HG03066 (cell line): ENCODE results near the gene FARS2.

Experiments
- ATAC-seq: cut with Tn5 transposase; IDR thresholded peaks from one replicate; pipeline ENCODE4 v1.9.1; 2021; ENCODE audit warnings: low read depth; ENCODE audit not compliant: unreplicated experiment

Gene FARS2

DNA sequence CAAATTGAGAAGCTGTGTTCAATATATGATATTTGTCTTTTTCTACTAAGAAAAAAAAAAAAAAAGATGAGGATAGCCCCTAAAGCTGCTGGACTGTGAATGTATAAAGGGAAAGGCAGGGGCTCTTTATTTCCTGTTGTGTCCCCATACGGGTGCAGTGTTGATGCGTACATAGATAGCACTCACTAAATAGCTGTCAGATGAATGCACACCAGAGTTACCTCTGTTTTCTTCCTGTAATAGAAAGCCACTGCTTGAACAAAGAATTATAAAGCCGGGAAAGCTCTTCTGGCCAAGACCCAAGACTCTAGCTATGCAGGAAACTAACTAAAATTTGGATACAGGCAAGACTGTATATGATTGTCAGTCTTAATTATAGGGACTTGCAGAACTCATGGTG is 260.0 kb downstream of the FARS2 start:
- no peak for ATAC-seq

DNA sequence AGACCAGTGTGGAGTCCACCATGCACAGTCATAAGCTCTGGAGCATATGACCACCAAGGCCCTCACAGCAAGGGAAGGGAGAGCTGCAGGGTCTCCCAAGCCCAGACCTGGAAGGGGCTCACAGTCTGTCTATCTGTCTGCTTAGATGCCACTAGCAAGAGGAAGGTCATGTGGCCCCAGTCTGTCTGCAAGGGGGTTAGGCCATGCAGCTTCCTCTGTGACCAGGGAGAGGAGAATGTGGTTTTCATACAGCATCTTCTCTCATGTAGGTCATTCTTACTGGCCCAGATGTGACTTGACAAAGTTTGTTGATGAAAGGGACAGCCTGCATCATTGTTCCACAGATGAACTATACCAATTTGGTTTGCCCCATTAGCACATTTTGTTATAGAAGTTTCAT is 260.8 kb downstream of the FARS2 start:
- ATAC-seq, result no peak

DNA sequence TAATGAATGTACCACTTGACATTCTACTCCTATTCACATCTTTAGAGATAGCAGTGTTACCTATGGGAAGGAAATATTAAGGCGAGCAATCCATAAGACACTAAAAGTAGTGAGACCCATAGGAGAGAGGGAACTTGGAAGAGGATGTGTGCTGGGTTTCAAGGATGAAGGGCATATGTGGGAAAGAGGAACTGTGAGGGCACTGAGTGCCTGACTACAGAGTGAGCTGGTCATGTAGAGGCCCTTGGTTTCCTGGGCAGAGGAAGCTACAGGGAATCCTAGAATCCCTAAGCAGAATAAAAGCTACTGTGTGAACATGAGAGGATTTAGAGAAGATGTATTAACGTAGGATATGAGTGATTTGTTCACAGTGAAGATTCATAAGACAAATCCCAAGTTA is 262.8 kb downstream of the FARS2 start:
- ATAC-seq, result no peak

DNA sequence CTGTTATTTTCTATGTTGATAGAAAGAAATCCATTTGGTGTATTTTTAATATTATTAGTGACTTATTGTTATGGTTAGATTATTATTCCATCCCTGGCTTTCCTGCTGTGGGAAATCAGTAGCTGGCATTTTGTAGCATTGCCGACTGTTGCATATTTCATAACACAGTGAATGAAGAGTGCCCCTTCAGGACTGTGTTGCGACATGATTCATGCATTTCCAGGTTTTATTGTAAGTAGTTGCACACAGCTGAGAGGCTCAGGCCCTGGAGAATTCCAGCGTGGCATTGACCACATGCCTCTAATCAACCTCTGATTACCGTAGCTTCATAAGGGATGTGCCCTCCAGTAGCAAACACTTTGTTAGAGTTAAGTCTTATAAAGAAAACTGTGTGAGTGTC is 263.9 kb downstream of the FARS2 start:
- ATAC-seq, result no peak

DNA sequence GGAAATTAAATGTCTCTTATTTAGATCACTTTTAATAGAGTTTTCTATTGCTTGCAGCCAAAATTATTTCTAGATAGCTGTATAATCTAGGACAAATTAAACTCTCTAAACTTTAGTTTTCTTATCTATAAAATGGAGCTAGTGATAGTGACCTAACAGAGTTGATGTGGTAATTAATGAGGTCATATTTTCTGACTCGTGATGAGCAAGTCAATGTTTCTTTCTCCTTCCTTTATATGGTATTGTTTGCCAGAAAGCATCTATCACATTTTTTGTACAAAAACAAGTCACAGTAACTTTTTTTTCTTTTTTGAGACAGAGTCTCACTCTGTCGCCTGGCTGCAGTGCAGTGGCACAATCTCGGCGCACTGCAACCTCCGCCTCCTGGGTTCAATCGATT is 267.7 kb downstream of the FARS2 start:
- no peak for ATAC-seq

DNA sequence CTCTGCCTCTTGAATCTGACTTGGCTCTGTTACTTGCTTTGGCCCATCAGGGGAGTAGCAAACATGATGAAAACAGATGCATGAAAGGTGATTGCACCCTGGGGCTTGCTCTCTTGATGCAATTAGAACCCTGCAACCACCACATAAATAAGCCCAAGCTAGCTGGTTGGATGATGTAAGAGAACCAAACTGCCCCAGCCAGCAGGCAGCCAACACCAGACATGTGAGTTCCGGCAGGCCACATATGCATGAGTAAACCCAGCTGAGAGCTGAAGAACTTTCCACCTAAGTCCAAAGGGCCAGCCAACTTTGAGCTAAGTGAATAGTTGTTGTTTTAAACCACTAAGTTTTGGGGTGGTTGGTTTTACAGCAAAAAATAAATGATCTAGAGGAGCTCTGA is 268.4 kb downstream of the FARS2 start:
- ATAC-seq, result no peak

DNA sequence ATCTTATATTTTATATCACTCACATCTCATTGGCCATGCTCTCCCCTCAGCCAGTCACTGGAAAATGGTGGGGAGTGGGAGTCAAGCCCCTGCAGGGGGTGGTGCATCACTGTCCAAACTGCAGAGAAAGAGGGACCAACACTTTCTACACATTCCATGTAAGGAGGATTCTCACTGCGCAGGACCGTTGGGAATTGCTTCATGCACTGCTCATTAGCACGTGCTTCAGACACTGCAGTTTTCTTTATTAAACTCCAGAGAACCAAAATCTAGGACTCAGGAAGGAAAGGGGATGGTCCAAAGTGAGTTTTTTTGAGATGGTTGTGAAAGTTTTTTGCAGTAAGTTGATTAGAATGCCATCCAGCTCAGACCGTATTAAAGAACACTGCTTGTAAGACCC is 269.8 kb downstream of the FARS2 start:
- ATAC-seq, result no peak

DNA sequence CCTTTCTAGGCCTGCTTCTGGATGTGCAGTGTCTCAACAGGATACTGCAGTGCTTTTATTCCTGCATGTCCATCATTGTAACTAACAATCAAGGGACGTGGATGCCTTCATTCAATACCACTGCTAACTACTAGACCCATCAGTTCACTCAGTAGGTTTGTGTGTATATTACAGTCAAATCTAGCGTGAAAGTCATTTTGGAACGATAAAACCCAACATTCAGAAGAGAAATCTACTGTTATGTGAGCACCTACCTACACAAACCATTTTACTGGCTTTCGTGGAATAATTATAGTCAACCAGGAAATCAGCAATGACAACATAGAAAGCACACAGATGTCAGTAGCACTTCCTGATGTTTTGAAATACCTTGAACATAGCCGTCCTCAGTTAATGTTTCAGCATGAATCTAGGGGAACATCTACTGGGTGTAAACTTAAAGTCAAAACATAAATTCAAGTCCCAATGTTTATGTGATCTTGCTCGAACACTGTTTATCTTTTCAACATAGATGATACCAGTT is 270.6 kb downstream of the FARS2 start:
- ATAC-seq, result no peak

DNA sequence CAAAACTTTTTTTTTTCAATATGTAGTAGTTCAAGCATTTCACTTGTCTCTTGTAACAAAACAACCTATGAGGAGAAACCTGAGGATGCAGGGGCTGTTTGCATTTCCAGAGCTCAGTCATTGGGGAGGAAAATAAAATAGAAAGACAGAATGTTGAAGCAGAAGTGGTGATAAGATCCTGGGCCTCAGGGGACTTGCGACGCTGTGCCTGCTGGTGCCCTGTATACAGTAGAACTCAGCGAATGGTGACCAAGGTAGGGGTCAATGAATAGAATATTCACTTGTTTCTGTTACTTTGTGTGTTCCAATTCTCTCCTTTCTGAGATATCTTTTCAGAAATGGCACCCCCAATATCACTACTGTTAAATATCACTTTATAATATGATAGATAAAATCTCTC is 271.6 kb downstream of the FARS2 start:
- ATAC-seq, result no peak

DNA sequence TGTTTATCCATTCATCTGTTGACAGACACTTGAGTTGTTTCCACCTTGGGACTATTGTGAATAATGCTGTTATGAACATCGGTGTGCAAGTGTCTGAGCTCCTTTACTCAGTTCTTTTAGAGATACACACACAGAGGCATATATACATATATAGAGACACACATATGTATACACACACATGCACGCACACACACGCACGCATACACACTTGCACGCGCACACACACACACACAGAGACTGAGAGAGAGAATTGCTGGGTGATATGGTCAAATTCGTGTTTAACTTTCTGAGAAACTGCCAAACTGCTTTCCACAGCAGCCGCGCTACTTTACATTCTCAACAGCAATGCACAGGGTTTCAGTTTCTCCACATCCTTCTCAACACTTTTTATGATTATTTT is 273.3 kb downstream of the FARS2 start:
- no peak for ATAC-seq

DNA sequence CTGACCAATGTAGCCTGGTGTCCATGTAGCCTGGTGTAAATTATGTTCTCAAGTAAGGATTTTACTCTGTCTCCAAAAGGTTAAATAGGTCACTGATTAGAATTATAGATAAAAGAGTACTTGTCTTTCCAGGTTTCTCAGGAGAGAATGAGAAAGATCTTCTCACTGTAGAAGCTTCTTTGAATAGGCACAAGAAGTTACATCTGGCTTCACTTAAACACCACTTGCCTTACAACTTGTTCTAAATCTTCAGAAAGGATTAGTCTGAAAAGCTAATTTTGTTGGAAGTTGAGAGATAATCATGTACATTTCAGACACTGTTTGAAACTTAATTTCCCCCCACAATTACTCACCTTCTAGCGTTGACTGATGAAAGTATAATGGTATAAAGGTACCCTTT is 275.3 kb downstream of the FARS2 start:
- no peak for ATAC-seq

DNA sequence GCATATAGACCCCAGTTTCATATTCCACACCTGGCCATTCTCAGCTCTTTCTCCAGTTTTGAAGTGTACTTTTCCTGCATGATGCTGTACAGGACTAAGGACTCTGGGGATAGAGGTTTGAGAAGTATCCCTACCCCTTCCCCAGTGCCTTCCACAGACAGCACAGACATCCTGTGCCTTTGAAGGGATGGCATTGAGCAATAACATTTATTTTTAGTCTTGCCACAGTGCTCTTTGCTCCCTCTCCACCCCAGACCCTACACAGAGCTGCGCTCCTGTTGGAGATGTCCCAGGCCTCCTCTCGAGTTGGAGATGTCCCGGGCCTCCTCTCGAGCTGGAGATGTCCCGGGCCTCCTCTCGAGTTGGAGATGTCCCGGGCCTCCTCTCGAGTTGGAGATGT is 275.8 kb downstream of the FARS2 start:
- ATAC-seq, result no peak

DNA sequence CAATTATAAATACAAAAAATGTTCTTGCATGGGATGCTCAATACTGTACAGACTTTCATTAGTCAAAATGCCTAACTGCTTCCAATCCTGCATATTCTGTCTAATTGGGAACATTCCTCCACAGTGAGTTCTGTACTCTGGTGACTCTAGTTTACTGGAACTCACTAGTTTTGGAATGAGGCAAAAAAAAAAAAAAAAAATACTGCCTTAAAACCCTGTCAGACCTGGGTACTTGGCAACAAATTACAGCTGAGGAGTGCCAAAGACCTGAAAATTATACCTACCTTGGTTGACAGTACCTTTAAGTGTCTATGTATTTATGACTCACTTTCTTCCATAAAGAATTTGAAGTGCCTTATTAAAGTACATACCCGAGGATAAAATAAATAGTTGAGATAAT is 276.7 kb downstream of the FARS2 start:
- ATAC-seq, result no peak

DNA sequence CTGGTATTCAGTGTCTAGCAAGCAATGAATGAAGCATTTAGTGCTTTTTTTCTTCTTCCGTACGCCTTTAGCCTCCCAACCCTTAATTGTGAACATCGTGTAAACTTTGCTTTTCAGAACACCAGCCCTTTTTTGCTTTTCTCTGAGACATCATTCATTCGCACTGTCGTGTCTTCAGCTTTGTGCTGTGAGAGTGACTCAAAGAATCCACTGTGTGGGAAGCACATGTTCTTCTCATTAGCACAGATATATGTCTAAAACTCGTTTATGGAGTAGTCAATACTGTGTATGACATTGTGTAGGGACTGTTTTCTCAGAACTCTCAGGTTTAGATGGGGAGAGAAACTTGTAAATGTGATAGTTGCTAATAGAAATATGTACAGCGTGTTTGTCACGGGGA is 279.1 kb downstream of the FARS2 start:
- no peak for ATAC-seq

DNA sequence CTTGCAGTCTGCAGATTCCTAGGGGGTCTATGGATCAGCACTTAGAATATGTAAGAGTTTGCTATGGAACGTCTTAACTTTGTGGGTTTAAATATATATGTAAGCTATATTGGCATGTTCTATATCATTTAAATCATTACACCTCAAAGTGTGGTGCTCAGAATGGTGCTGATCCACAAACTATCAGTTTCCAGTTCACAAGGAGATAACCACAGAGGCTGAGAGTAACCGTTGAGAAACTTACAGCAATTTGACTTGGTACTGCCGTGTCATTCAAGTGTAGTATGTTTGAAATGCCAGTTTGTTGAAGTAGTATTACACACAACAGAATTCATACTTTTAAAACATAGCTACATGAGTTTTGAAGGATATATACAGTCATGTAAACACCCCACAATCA is 279.7 kb downstream of the FARS2 start:
- ATAC-seq, result no peak

DNA sequence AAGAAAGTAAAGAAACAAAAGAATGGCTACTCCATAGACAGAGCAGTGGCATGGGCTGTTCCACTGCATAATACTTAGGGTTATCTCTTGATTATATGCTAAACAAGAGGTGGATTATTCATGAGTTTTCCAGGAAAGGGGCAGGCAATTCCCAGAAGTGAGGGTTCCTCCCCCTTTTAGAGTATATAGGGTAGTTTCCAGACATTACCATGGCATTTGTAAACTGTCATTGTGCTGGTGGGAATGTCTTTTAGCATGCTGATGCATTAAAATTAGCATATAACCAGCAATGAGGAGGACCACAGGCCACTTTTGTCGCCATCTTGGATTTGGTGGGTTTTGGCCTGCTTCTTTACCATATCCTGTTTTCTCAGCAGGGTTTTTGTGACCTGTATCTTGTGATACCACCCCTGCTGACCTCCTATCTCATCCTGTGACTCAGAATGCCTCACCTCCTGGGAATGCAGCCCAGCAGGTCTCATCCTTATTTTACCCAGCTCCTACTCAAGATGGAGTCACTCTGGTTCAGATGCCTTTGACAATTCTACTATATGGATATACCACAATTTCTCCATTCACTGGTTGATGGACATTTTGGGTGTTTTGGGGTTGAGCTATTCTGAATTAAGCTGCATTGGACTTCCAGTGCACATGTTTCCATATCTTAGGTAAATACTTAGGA is 280.6 kb downstream of the FARS2 start:
- no peak for ATAC-seq

DNA sequence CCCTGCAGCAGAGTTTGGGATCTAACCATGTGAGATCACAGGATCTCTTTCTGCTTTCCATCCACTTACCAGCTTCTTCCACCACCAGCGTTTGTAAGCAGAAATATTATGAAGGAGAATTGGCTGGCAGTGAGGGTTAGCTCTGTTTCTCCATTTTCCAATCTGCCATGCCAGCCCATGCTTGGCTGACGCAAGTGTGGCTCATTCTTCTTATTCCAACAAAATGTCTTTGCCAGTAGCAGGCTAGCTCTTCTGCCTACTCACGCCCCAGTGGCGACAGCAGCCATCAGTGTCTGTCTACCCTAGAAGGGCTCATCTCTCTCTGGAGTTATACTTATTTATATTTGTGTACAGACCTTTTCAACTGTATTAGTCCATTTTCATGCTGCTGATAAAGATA is 286.2 kb downstream of the FARS2 start:
- ATAC-seq, result no peak

DNA sequence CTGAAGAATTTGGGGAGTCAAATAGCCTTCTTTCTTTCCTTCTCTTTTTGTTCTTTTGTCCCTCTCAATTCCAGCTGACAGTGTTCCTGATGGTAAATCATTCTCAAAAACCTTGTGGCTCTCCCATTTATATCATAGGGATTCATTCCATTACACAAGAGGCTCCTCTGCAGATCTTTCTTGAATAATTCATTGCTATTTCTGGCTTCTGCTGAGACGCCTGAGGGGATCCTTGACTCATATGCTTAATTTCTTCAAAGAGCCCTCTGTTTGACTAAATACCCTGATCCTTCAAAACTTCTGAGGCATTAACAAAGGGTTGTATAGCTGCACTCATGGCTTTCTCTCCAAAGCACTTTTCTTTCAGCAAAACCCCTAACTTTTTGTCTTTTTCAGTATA is 289.3 kb downstream of the FARS2 start:
- no peak for ATAC-seq

DNA sequence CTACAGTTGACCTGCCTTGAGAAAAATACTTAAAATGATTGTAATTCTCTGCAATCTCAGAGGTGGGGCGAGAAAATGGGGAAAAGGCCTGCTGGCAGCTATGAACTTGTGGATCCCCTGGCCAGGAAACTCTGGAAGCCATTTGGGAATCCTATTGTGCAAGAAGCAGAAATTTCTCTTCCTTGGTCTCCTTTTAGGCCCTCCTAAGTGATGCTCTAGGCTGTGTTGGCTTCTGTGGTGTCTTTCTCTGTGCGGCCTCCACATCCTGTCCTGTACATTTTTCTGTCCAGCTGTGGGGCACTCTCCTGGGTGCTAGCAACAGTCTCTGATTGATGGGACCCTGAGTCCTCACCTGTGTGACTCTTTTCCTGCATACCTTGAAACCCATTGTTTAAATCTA is 290.9 kb downstream of the FARS2 start:
- ATAC-seq, result no peak

DNA sequence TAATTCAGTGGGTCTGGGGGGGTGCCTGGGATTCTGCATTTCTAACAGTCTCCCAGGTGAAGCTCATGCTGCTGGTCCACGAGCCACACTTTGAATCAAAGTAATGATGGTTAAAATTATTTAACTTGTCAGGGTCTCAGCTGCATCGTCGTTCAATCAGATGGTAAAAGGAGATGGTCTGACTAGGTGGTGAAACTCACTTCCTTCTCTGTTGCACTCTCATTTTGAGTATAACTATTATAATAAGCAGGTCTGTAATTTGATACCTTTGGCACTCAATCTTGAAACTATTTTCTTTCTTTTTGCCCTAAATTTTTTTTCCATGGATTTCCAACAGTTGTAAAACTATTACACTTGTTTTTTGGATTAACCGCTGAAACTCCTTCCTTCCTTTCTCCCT is 292.5 kb downstream of the FARS2 start:
- ATAC-seq, result no peak

DNA sequence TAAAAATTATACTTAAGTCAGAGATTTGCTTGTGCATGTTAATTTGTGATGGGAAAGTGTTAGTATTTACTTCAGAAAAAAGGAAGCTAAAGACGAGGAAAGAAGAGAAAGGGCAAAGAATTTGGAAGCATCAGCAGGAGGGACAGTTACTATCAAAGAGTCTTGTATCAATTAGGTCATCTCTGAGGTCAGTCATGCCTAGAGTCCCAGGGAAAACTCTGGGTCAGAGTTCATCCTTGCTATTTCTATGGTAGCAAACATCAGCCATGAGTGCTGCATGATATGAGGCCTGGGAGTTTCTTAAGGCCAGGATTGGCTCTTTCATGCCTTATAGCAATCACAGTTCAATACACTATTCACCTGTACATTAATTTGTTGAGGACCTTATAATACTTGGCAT is 292.9 kb downstream of the FARS2 start:
- ATAC-seq, result no peak

DNA sequence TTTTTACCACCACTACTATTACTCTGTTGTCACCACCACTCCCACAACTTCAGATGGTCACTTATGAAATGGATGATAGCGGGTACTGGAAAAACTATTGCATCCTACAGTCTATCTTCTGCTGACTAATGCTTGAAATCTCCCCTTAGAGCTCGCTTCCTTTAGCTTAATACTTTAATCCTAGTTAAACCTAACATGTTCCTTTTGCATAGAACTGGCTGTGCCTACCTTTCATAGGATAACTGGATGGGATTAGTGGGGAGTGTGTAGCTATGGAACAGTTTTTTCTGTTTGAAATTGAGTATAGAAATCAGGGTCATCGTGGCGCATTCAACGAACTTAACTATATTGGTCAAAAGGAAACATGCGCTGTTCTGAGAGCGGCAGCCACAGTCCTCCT is 294.7 kb downstream of the FARS2 start:
- ATAC-seq, result no peak

DNA sequence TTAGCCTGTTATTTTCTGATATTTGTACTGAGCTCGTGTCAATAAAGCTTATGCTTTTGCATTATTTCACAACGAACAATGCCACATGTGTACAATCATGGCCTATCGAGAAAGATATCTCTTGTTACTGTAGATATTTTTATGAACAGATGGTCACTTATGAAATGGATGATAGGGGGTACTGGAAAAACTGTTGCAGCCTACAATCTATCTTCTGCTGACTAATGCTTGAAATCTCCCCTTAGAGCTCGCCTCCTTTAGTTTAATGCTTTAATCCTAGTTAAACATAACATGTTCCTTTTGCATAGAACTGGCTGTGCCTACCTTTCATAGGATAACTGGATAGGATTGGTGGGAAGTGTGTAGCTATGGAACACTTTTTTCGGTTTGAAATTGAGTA is 296.2 kb downstream of the FARS2 start:
- ATAC-seq, result no peak
